Measurements from ENCODE around the gene PAX5.

PAX5 gene

GRCh38 chr9:36802201-36802920 is 231.7 kb downstream of the PAX5 start:
- TF ChIP-seq POLR2A (IDR thresholded peaks at IDR 0.05; ENCODE audit: low read depth, low read length): no peak
- FAIRE-seq (no peak), DNase-seq (ENCODE audit: insufficient read length, low spot score) (peak; percentile 16)

GRCh38 chr9:36800455-36800854 is 233.6 kb downstream of the PAX5 start:
- FAIRE-seq (no peak), DNase-seq (ENCODE audit: insufficient read length, low spot score) (no peak)
- TF ChIP-seq POLR2A (IDR thresholded peaks at IDR 0.05; ENCODE audit: low read depth, low read length): no peak

GRCh38 chr9:36798350-36799065 is 235.6 kb downstream of the PAX5 start:
- DNase-seq (ENCODE audit: insufficient read length, low spot score) (peak; percentile 39), FAIRE-seq (no peak)
- no peak for TF ChIP-seq POLR2A (IDR thresholded peaks at IDR 0.05; ENCODE audit: low read depth, low read length)

- no peak for FAIRE-seq
- TF ChIP-seq POLR2A (IDR thresholded peaks at IDR 0.05; ENCODE audit: low read depth, low read length): no peak
These were observed 236.4 kb downstream of the PAX5 start for GRCh38 chr9:36797471-36798220.

GRCh38 chr9:36796671-36797419 is 237.2 kb downstream of the PAX5 start:
- no peak for FAIRE-seq
- no peak for DNase-seq (ENCODE audit: insufficient read length, low spot score)
- TF ChIP-seq POLR2A (IDR thresholded peaks at IDR 0.05; ENCODE audit: low read depth, low read length): no peak

More at GRCh38 chr9:36797471-36798220, 236.4 kb downstream of the PAX5 start:
- no peak for DNase-seq (ENCODE audit: insufficient read length, low spot score)

GRCh38 chr9:36794461-36794860 is 239.6 kb downstream of the PAX5 start:
- no peak for TF ChIP-seq POLR2A (IDR thresholded peaks at IDR 0.05; ENCODE audit: low read depth, low read length)
- DNase-seq (ENCODE audit: insufficient read length, low spot score) (no peak), FAIRE-seq (no peak)

GRCh38 chr9:36793277-36793676 is 240.8 kb downstream of the PAX5 start:
- FAIRE-seq (no peak), DNase-seq (ENCODE audit: insufficient read length, low spot score) (no peak)
- no peak for TF ChIP-seq POLR2A (IDR thresholded peaks at IDR 0.05; ENCODE audit: low read depth, low read length)

- DNase-seq (ENCODE audit: insufficient read length, low spot score): no peak
- no peak for FAIRE-seq
- TF ChIP-seq POLR2A (IDR thresholded peaks at IDR 0.05; ENCODE audit: low read depth, low read length): no peak
These were observed 242.7 kb downstream of the PAX5 start for GRCh38 chr9:36791222-36791950.

GRCh38 chr9:36789886-36790285 is 244.2 kb downstream of the PAX5 start:
- TF ChIP-seq POLR2A (IDR thresholded peaks at IDR 0.05; ENCODE audit: low read depth, low read length): no peak
- DNase-seq (ENCODE audit: insufficient read length, low spot score) (no peak), FAIRE-seq (no peak)

GRCh38 chr9:36788534-36788933 is 245.5 kb downstream of the PAX5 start:
- TF ChIP-seq POLR2A (IDR thresholded peaks at IDR 0.05; ENCODE audit: low read depth, low read length): no peak
- no peak for DNase-seq (ENCODE audit: insufficient read length, low spot score)
- no peak for FAIRE-seq

GRCh38 chr9:36787709-36788108 is 246.4 kb downstream of the PAX5 start:
- DNase-seq (ENCODE audit: insufficient read length, low spot score) (no peak), FAIRE-seq (no peak)
- TF ChIP-seq POLR2A (IDR thresholded peaks at IDR 0.05; ENCODE audit: low read depth, low read length): no peak
